Activated naive CD8-positive, alpha-beta T cell (primary cell): ENCODE results near the gene FUCA2.
A peak's percentile ranks its signal among the peaks of the same experiment; 100 is the strongest.
"Not testable (repeated sequence)": the region's sequence is repeated elsewhere in the genome, so short reads cannot be mapped to it uniquely, and the experiment has no call there.

Experiments used
- H3K27ac Mint-ChIP-seq: one replicate; pipeline ENCODE4 v1.8.0; 2021; ENCODE audit warnings: mixed read lengths
- H3K27me3 Mint-ChIP-seq: one replicate; pipeline ENCODE4 v1.8.0; 2021; ENCODE audit warnings: mixed read lengths
- H3K36me3 Mint-ChIP-seq: one replicate; pipeline ENCODE4 v1.8.0; 2021; ENCODE audit warnings: mixed read lengths
- H3K4me1 Mint-ChIP-seq: one replicate; pipeline ENCODE4 v1.8.0; 2021; ENCODE audit warnings: low read depth, mixed read lengths
- H3K4me3 Mint-ChIP-seq: one replicate; pipeline ENCODE4 v1.8.0; 2021; ENCODE audit warnings: mild to moderate bottlenecking, mixed read lengths
- H3K9me3 Mint-ChIP-seq: one replicate; pipeline ENCODE4 v1.8.0; 2021; ENCODE audit warnings: low read depth, mixed read lengths

The FUCA2 gene

GRCh38 chr6:143449714-143450452 is 61.6 kb downstream of the FUCA2 start:
- Mint-ChIP-seq H3K9me3 (no peaks in the 10 kb centered on the region), H3K27me3 (no peaks in the 10 kb centered on the region), H3K4me3 (peak overlapping the region; percentile 97), H3K27ac (peak overlapping the region; percentile 100), H3K36me3 (peaks cover 8% of the 10 kb centered on the region), H3K4me1 (peaks cover 48% of the 10 kb centered on the region)

DNA sequence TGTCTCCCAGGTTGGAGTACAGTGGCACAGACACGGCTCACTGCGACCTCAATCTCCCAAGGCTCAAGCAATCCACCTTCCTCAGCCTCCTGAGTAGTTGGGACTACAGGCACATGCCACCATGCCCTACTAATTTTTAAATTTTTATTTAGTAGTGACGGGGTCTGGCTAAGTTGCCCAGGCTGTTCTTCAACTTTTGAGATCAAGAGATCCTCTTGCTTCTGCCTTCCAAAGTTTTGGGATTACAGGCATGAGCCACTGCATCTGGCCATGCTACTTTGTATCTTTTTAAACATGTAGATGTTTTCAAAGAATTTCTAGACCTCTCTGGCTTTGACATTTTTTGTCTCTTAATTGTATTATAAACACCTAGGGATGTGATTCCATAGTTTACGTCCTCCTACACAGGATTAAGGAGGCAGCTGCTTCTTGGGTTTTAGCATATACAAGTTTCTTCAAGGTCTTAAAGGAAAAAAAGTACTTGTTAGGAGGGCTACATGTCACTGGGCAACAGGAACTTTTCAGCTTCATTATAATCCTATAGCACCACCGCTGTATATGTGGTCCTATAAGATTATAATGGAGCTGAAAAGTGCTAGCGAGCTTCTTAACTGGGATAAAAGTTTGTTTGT is 62.3 kb downstream of the FUCA2 start:
- H3K27ac Mint-ChIP-seq: peak overlapping the region; percentile 100

DNA sequence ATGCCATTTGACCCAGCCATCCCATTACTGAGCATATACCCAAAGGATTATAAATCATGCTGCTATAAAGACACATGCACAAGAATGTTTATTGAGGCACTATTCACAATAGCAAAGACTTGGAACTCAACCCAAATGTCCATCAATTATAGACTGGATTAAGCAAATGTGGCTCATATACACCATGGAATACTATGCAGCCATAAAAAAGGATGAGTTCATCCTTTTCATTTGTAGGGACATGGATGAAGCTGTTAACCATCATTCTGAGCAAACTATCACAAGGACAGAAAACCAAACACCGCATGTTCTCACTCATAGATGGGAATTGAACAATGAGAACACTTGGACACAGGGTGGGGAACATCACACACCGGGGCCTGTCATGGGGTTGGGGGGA is 63.7 kb downstream of the FUCA2 start:
- H3K27ac Mint-ChIP-seq, H3K27me3 Mint-ChIP-seq, H3K9me3 Mint-ChIP-seq: not testable (repeated sequence)
- Mint-ChIP-seq H3K4me3 (peak overlapping the region; percentile 20), H3K36me3 (peaks cover 13% of the 10 kb centered on the region), H3K4me1 (peaks cover 39% of the 10 kb centered on the region)

More for the DNA sequence above, 62.3 kb downstream of the FUCA2 start:
- H3K4me3 Mint-ChIP-seq: peak overlapping the region; percentile 97
- H3K9me3 Mint-ChIP-seq: no peaks in the 10 kb centered on the region
- no peaks in the 10 kb centered on the region for H3K27me3 Mint-ChIP-seq
- peaks cover 44% of the 10 kb centered on the region for H3K4me1 Mint-ChIP-seq
- H3K36me3 Mint-ChIP-seq: peaks cover 7% of the 10 kb centered on the region
